ENCODE measurements around the gene CACNA2D4.

GRCh38 chr12:1890810-1891209 lies 27.6 kb downstream of the CACNA2D4 start:
- TF ChIP-seq POLR2A (IDR thresholded peaks at IDR 0.05; ENCODE audit: low read depth, low read length) (no peak), POLR2AphosphoS5 (IDR thresholded peaks at IDR 0.05; ENCODE audit: low read depth, low read length) (no peak), TAF1 (IDR thresholded peaks at IDR 0.05; ENCODE audit: low read depth, low read length) (no peak), PAX5 (IDR thresholded peaks at IDR 0.05; ENCODE audit: insufficient read depth, low read length, severe bottlenecking) (no peak)

Data from GM12891 (cell line).